Measurements from ENCODE around the gene U2AF2. TPM values are rescaled to one million over a fixed set of nuclear protein-coding genes. Genes with fewer than 3 reads are reported as not detected.
A peak's percentile ranks its signal among the peaks of the same experiment; 100 is the strongest.

The U2AF2 gene
- total and polyA plus RNA-seq, 2 of the 4 experiments (the other 2 are of a cell fraction), result 120 to 260 TPM

GRCh38 chr19:55605637-55606470 is 49.0 kb upstream of the U2AF2 start, which contains the start of gene ZNF865:
TSS of gene ZNF865 (plus strand) at chr19:55605647. CDS start at chr19:55613619, 7,972 bp downstream.
- Histone ChIP-seq H2BK120ac (ENCODE audit: low read depth, low read length) (peak within 1 kb of the TSS; percentile 77), H3K4me3 (ENCODE audit: insufficient read depth, low read depth, low read length) (peak within 1 kb of the TSS; percentile 76), H2BK20ac (ENCODE audit: low read depth, low read length) (peak within 1 kb of the TSS; percentile 50; the same call in 1 of the 2 replicates), H3K23ac (ENCODE audit: low read depth, low read length) (peak within 1 kb of the TSS; percentile 91), H3K79me1 (ENCODE audit: low read depth in 1 of 2, low read length in 2 of 2) (peaks cover 37 to 63% of the 10 kb centered on the region in 2 experiments), H2AK9ac (replicated peaks; ENCODE audit: low read depth, low read length, poor library complexity) (peak within 1 kb of the TSS; percentile 100), H2BK5ac (ENCODE audit: low read depth, low read length, poor library complexity, severe bottlenecking) (peak within 1 kb of the TSS; percentile 90), H3K9me1 (ENCODE audit: insufficient read depth, low read length) (peaks cover 6% of the 10 kb centered on the region; the same call in 1 of the 2 replicates), H3K36me3 (ENCODE audit: control insufficient read depth, insufficient read depth, low read length) (peaks cover 17% of the 10 kb centered on the region), H4K91ac (ENCODE audit: insufficient read depth, low read depth, low read length) (peak within 1 kb of the TSS; percentile 87), H3K4me2 (ENCODE audit: low read depth, low read length) (peak within 1 kb of the TSS; percentile 97), H3K4ac (ENCODE audit: low read depth, low read length) (peak within 1 kb of the TSS; percentile 97), H3K4me1 (ENCODE audit: control insufficient read depth, insufficient read depth, low read length) (peaks cover 7% of the 10 kb centered on the region), H3K27me3 (ENCODE audit: control insufficient read depth, insufficient read depth, low read length) (no peaks in the 10 kb centered on the region), H2AK5ac (ENCODE audit: low read depth, low read length) (peak within 1 kb of the TSS; percentile 100), H3K9ac (ENCODE audit: low read depth, low read length) (peak within 1 kb of the TSS; percentile 89), H4K8ac (ENCODE audit: low read depth in 2 of 2, low read length in 2 of 2) (peak within 1 kb of the TSS; percentile 87 to 95), H3K14ac (replicated peaks; ENCODE audit: low read depth, low read length) (peak within 1 kb of the TSS; percentile 100), H4K5ac (ENCODE audit: low read depth, low read length) (peak within 1 kb of the TSS; percentile 82), H4K20me1 (ENCODE audit: insufficient read depth, low read length) (peaks cover 24% of the 10 kb centered on the region; the same call in 1 of the 2 replicates), H2BK15ac (ENCODE audit: low read depth, low read length) (peak within 1 kb of the TSS; percentile 30; the same call in 1 of the 3 replicates), H3K9me3 (ENCODE audit: control insufficient read depth, insufficient read depth, low read length) (peaks cover 5% of the 10 kb centered on the region; the same call in 1 of the 2 replicates), H3K56ac (ENCODE audit: extremely low read depth, insufficient read depth, low read length) (peak within 1 kb of the TSS; percentile 92), H3K18ac (ENCODE audit: low read depth, low read length) (peak within 1 kb of the TSS; percentile 65), H2AFZ (replicated peaks; ENCODE audit: low read length, poor library complexity) (peak within 1 kb of the TSS; percentile 92), H3K27ac (ENCODE audit: insufficient read depth, low read length) (peak within 1 kb of the TSS; percentile 91)
- 0% methylated on average over 12 of the region's 44 CpGs; no CpG with 5 or more reads in 1 of the 2 experiments for WGBS, 2 experiments (ENCODE audit: extremely low coverage in 2 of 2, insufficient read length in 1 of 2)
- dilution Hi-C loops (cut with HindIII; ENCODE audit: low sequenced_read_pairs, unreplicated experiment) (no loop called here), in situ Hi-C loops (cut with MboI; ENCODE audit: low sequenced_read_pairs) (loop anchor here (5.0 kb wide), 1 partner anchor 89 kb away; no protein-coding TSS in a partner anchor), intact Hi-C loops (cut with micrococcal nuclease) (loop anchor here (1.0 to 2.0 kb wide), 2 partner anchors 89 to 145 kb away; partner anchors contain the start of gene ISOC2)
- DNase-seq, result peak; percentile 87
- peak; percentile 41 for ATAC-seq (ENCODE audit: low read depth)
- CTCF ChIA-PET, result interaction anchor here (0.6 to 2.3 kb wide), 8 partner anchors 13 to 245 kb away, joined by 3 to 11 read pairs (median 6); partner anchors contain the start of genes U2AF2 and ZNF784
- POLR2A ChIA-PET (ENCODE audit: unreplicated experiment), result interaction anchor here (0.5 to 1.1 kb wide), 2 partner anchors 32 to 74 kb away, joined by 4 to 7 read pairs; no protein-coding TSS in a partner anchor
- no TSS peak for BruUV-seq (replicated peaks)
- peak; percentile 93 for TF ChIP-seq CTCF (conservative IDR thresholded peaks at IDR 0.05; ENCODE audit: low read depth, low read length)
- TF ChIP-seq MAZ (IDR thresholded peaks at IDR 0.05; ENCODE audit: borderline replicate concordance, low read depth, low read length), result peak; percentile 85
- no peak for TF ChIP-seq CHD1 (IDR thresholded peaks at IDR 0.05; ENCODE audit: low read depth, low read length)
- TF ChIP-seq MXI1 (IDR thresholded peaks at IDR 0.05; ENCODE audit: borderline replicate concordance, low read depth, low read length), result 0 out of 2 replicates have a peak, but pooled peaks have one; percentile 21
- no peak for TF ChIP-seq USF2 (IDR thresholded peaks at IDR 0.05; ENCODE audit: low read depth, low read length)
- TF ChIP-seq ELK1 (IDR thresholded peaks at IDR 0.05; ENCODE audit: borderline replicate concordance, low read depth, low read length), result no peak
- TF ChIP-seq RAD21 (IDR thresholded peaks at IDR 0.05; ENCODE audit: low read length), result peak; percentile 89
- TF ChIP-seq NFE2L2 (IDR thresholded peaks at IDR 0.05; ENCODE audit: low read depth, low read length), result no peak
- peak; percentile 89 for TF ChIP-seq RFX5 (IDR thresholded peaks at IDR 0.05; ENCODE audit: low read depth, low read length)
- no peak for TF ChIP-seq FOS (IDR thresholded peaks at IDR 0.05; ENCODE audit: low read depth, low read length)
- 0 out of 2 replicates have a peak, but pooled peaks have one; percentile 6 for TF ChIP-seq BHLHE40 (IDR thresholded peaks at IDR 0.05; ENCODE audit: low read depth, low read length)
- TF ChIP-seq MAFK (IDR thresholded peaks at IDR 0.05; ENCODE audit: low read depth, low read length), result no peak
